ENCODE results near the gene METTL17.
"Not testable (repeated sequence)": the region's sequence is repeated elsewhere in the genome, so short reads cannot be mapped to it uniquely, and the experiment has no call there.

The METTL17 gene

GRCh38 chr14:21040370-21040925 is 50.7 kb downstream of the METTL17 start:
- H3K27me3 ChIP-seq (ENCODE audit: insufficient read depth, poor library complexity, severe bottlenecking), result no peaks in the 10 kb centered on the region
- no peak overlapping the region for H3K4me3 ChIP-seq (ENCODE audit: severe bottlenecking)
- TF ChIP-seq CTCF (IDR thresholded peaks at IDR 0.05; ENCODE audit: poor library complexity, severe bottlenecking), result peak; percentile 78
- peaks cover 33% of the 10 kb centered on the region for H3K4me1 ChIP-seq (ENCODE audit: insufficient read depth, poor library complexity, severe bottlenecking)
- H3K9me3 ChIP-seq (ENCODE audit: severe bottlenecking), result no peaks in the 10 kb centered on the region
- no peaks in the 10 kb centered on the region for H3K36me3 ChIP-seq (ENCODE audit: low read depth)
- no peak for DNase-seq (ENCODE audit: low spot score)
- peak overlapping the region; percentile 83 for H3K27ac ChIP-seq (ENCODE audit: poor library complexity, severe bottlenecking)
- ATAC-seq (ENCODE audit: low read depth), result no peak

GRCh38 chr14:21040941-21041340 is 51.2 kb downstream of the METTL17 start:
- DNase-seq (ENCODE audit: low spot score); H3K27me3 ChIP-seq (ENCODE audit: insufficient read depth, poor library complexity, severe bottlenecking); H3K36me3 ChIP-seq (ENCODE audit: low read depth); H3K4me3 ChIP-seq (ENCODE audit: severe bottlenecking); H3K9me3 ChIP-seq (ENCODE audit: severe bottlenecking); ATAC-seq (ENCODE audit: low read depth): not testable (repeated sequence)
- peaks cover 33% of the 10 kb centered on the region for H3K4me1 ChIP-seq (ENCODE audit: insufficient read depth, poor library complexity, severe bottlenecking)
- H3K27ac ChIP-seq (ENCODE audit: poor library complexity, severe bottlenecking), result peak overlapping the region; percentile 83

GRCh38 chr14:21041676-21042433 is 52.1 kb downstream of the METTL17 start, which contains the start of gene RNASE7:
Gene RNASE7 (plus strand): TSS chr14:21042362. CDS start chr14:21042993, 631 bp downstream.
- no peaks in the 10 kb centered on the region for H3K27me3 ChIP-seq (ENCODE audit: insufficient read depth, poor library complexity, severe bottlenecking)
- ATAC-seq (ENCODE audit: low read depth) (peak; percentile 92), DNase-seq (ENCODE audit: low spot score) (peak; percentile 86)
- no peak for TF ChIP-seq CTCF (IDR thresholded peaks at IDR 0.05; ENCODE audit: poor library complexity, severe bottlenecking)
- H3K36me3 ChIP-seq (ENCODE audit: low read depth), result no peaks in the 10 kb centered on the region
- H3K27ac ChIP-seq (ENCODE audit: poor library complexity, severe bottlenecking), result peak within 1 kb of the TSS; percentile 83
- peaks cover 33% of the 10 kb centered on the region for H3K4me1 ChIP-seq (ENCODE audit: insufficient read depth, poor library complexity, severe bottlenecking)
- no peaks in the 10 kb centered on the region for H3K9me3 ChIP-seq (ENCODE audit: severe bottlenecking)
- H3K4me3 ChIP-seq (ENCODE audit: severe bottlenecking), result peak within 1 kb of the TSS; percentile 5

GRCh38 chr14:21042918-21043317 is 53.1 kb downstream of the METTL17 start:
- TF ChIP-seq CTCF (IDR thresholded peaks at IDR 0.05; ENCODE audit: poor library complexity, severe bottlenecking), result no peak
- no peak for ATAC-seq (ENCODE audit: low read depth)
- Histone ChIP-seq H3K9me3 (ENCODE audit: severe bottlenecking) (no peaks in the 10 kb centered on the region), H3K36me3 (ENCODE audit: low read depth) (no peaks in the 10 kb centered on the region), H3K4me3 (ENCODE audit: severe bottlenecking) (no peak overlapping the region), H3K4me1 (ENCODE audit: insufficient read depth, poor library complexity, severe bottlenecking) (peaks cover 33% of the 10 kb centered on the region), H3K27ac (ENCODE audit: poor library complexity, severe bottlenecking) (peak overlapping the region; percentile 83), H3K27me3 (ENCODE audit: insufficient read depth, poor library complexity, severe bottlenecking) (no peaks in the 10 kb centered on the region)
- DNase-seq (ENCODE audit: low spot score), result no peak

GRCh38 chr14:21043387-21043973 is 53.7 kb downstream of the METTL17 start:
- H3K27me3 ChIP-seq (ENCODE audit: insufficient read depth, poor library complexity, severe bottlenecking), result no peaks in the 10 kb centered on the region
- H3K4me3 ChIP-seq (ENCODE audit: severe bottlenecking), result no peak overlapping the region
- no peak for TF ChIP-seq CTCF (IDR thresholded peaks at IDR 0.05; ENCODE audit: poor library complexity, severe bottlenecking)
- H3K27ac ChIP-seq (ENCODE audit: poor library complexity, severe bottlenecking), result no peak overlapping the region
- no peaks in the 10 kb centered on the region for H3K9me3 ChIP-seq (ENCODE audit: severe bottlenecking)
- DNase-seq (ENCODE audit: low spot score), result no peak
- no peak for ATAC-seq (ENCODE audit: low read depth)
- peaks cover 33% of the 10 kb centered on the region for H3K4me1 ChIP-seq (ENCODE audit: insufficient read depth, poor library complexity, severe bottlenecking)
- no peaks in the 10 kb centered on the region for H3K36me3 ChIP-seq (ENCODE audit: low read depth)

Data from RWPE2 (cell line).